Endothelial cell of umbilical vein (primary cell): Measurements from ENCODE around the gene STK11IP. TPM values are rescaled to one million over a fixed set of nuclear protein-coding genes. Genes with fewer than 3 reads are reported as not detected.

Source experiments
- BruUV-seq: library from RNA; stranded (reverse); fragments of 400-500 nt; replicated peaks from 2 replicates; lab custom pipeline; 2021; lab: Mats Ljungman, UMichigan
- CTCF ChIA-PET: fragments of 300-600, 350-600 bp; sonication (Branson Sonifier 250); formaldehyde crosslinking; loops from one replicate; lab custom pipeline; 2021; ENCODE audit warnings: antibody characterized with exemption, inconsistent platforms; lab: Charles Lee
- POLR2A ChIA-PET: fragments of 300-600, 350-600 bp; sonication (Branson Sonifier 250); formaldehyde crosslinking; loops from one replicate; lab custom pipeline; 2021; ENCODE audit warnings: antibody characterized with exemption, inconsistent platforms; lab: Charles Lee
- DNase-seq: peaks from one replicate; pipeline ENCODE4 v3.0.0-alpha.2; 2011; ENCODE audit warnings: low read depth, low spot score
- FAIRE-seq: peaks from 2 replicates; lab custom pipeline; 2011; peaks lifted over from hg19 to GRCh38; lab: Jason Lieb, UNC
- H2AFZ ChIP-seq: 2 replicates; pipeline ENCODE4 v1.6.0; 2012; ENCODE audit warnings: low read depth, low read length, control low read depth, inconsistent platforms
- H3K27ac ChIP-seq: 2 replicates; pipeline ENCODE4 v1.5.1; 2011; ENCODE audit warnings: low read depth, mild to moderate bottlenecking, control low read depth, low read length, moderate library complexity; ENCODE audit not compliant: insufficient read depth
- H3K27me3 ChIP-seq, 2 experiments: 2 replicates each; pipeline versions ENCODE4 v1.6.0 to v1.6.1; 2011; ENCODE audit warnings: low read length in 2 of 2, mixed read lengths in 1 of 2; ENCODE audit not compliant: control insufficient read depth in 2 of 2, insufficient read depth in 2 of 2
- H3K36me3 ChIP-seq, 2 experiments: 2 replicates in 1 of 2; 3 replicates in 1 of 2; pipeline ENCODE4 v1.5.1; 2011; ENCODE audit warnings: low read length in 2 of 2, mild to moderate bottlenecking in 1 of 2, moderate library complexity in 1 of 2; ENCODE audit not compliant: control insufficient read depth in 2 of 2, insufficient read depth in 2 of 2; ENCODE audit errors: extremely low read depth in 1 of 2
- H3K4me1 ChIP-seq: 3 replicates; pipeline ENCODE4 v1.5.1; 2011; ENCODE audit warnings: mild to moderate bottlenecking, low read length; ENCODE audit not compliant: control insufficient read depth, insufficient read depth; ENCODE audit errors: extremely low read depth
- H3K4me2 ChIP-seq: 2 replicates; pipeline ENCODE4 v1.6.1; 2011; ENCODE audit warnings: low read length, control low read depth, mixed read lengths; ENCODE audit not compliant: insufficient read depth
- H3K4me3 ChIP-seq, 3 experiments: fragments of 200-600 bp in 1 of 3; sonication (generic), shearing (Covaris generic) in 1 of 3; replicated peaks in 1 of 3; 2 replicates each; pipeline ENCODE4 v1.5.1; 2011 to 2016; ENCODE audit warnings: control low read depth in 3 of 3, low read length in 3 of 3, mild to moderate bottlenecking in 2 of 3, inconsistent platforms in 1 of 3, low read depth in 1 of 3, moderate library complexity in 1 of 3; ENCODE audit not compliant: insufficient read depth in 1 of 3
- H3K79me2 ChIP-seq: 2 replicates; pipeline ENCODE4 v1.6.0; 2012; ENCODE audit warnings: low read length, inconsistent platforms; ENCODE audit not compliant: control insufficient read depth, insufficient read depth
- H3K9ac ChIP-seq: replicated peaks from 2 replicates; pipeline ENCODE3; 2011; ENCODE audit warnings: low read length, control low read depth; ENCODE audit not compliant: insufficient read depth; ENCODE audit errors: extremely low read depth
- H3K9me1 ChIP-seq: replicated peaks from 3 replicates; pipeline ENCODE4 v1.6.0; 2011; ENCODE audit warnings: mild to moderate bottlenecking, low read length; ENCODE audit not compliant: control insufficient read depth, insufficient read depth; ENCODE audit errors: extremely low read depth
- H3K9me3 ChIP-seq: replicated peaks from 2 replicates; pipeline ENCODE4 v1.5.1; 2012; ENCODE audit warnings: low read length, inconsistent platforms; ENCODE audit not compliant: control insufficient read depth, insufficient read depth
- H4K20me1 ChIP-seq: replicated peaks from 2 replicates; pipeline ENCODE3; 2011; ENCODE audit warnings: mild to moderate bottlenecking, low read length; ENCODE audit not compliant: control insufficient read depth, insufficient read depth; ENCODE audit errors: extremely low read depth
- GATA2 ChIP-seq: IDR thresholded peaks from 2 replicates; pipeline ENCODE4 v1.7.0; 2011; ENCODE audit warnings: low read depth, mild to moderate bottlenecking, moderate library complexity, mixed read lengths, low read length; ENCODE audit not compliant: insufficient read length, insufficient read depth
- MYC ChIP-seq: IDR thresholded peaks from one replicate; pipeline ENCODE4 v1.6.1; 2011; ENCODE audit warnings: mild to moderate bottlenecking, low read depth, low read length
- POLR2A ChIP-seq: IDR thresholded peaks from 2 replicates; pipeline ENCODE4 v1.6.1; 2012; ENCODE audit warnings: low read depth, mild to moderate bottlenecking, control low read depth, low read length
- POLR2AphosphoS5 ChIP-seq: IDR thresholded peaks from 2 replicates; pipeline ENCODE4 v1.6.1; 2012; ENCODE audit warnings: low read depth, mild to moderate bottlenecking, control low read depth, low read length, moderate library complexity; ENCODE audit not compliant: insufficient read depth
- dilution Hi-C: fragments of 300-500 bp; cut with MboI; formaldehyde crosslinking; loops from one replicate; pipeline ENCODE4 v1.15.0; 2019; ENCODE audit warnings: low sequenced_read_pairs; ENCODE audit not compliant: extremely low pct_ligation_motif_present
- intact Hi-C: fragments of 100-400 bp; cut with micrococcal nuclease; formaldehyde crosslinking; loops from one replicate; pipeline ENCODE4 v1.10.0; 2022
- polyA plus RNA-seq, 4 experiments: library from polyadenylated mRNA; depleted of rRNA in 3 of 4; stranded (reverse) in 3 of 4; unstranded in 1 of 4; fragments of >200 nt; gene quantifications; 2 replicates each; pipeline versions ENCODE4 v1.2.1 to v1.2.3, GENCODE V29; 2011 to 2012; ENCODE audit warnings: missing spikeins in 1 of 4
- total RNA-seq: library from RNA; stranded (reverse); gene quantifications from 2 replicates; pipeline ENCODE4 v1.2.3, GENCODE V29; 2021
- TF ChIP-seq, protein P1 (sequence below): IDR thresholded peaks from 2 replicates; pipeline ENCODE4 v1.6.1; 2011; ENCODE audit not compliant: insufficient read depth, insufficient read length
- TF ChIP-seq, protein P2 (sequence below), 2 donors: IDR thresholded peaks; 1 replicate in 1 of 2; 2 replicates in 1 of 2; pipeline ENCODE4 v1.5.1; 2011; ENCODE audit warnings: low read length in 2 of 2, mild to moderate bottlenecking in 2 of 2, moderate library complexity in 2 of 2, control low read depth in 1 of 2, inconsistent platforms in 1 of 2, low read depth in 1 of 2; ENCODE audit not compliant: insufficient read depth in 1 of 2; ENCODE audit errors: extremely low read depth in 1 of 2

STK11IP gene
- total and polyA plus RNA-seq, 2 donors (not counting 3 experiments of a cell fraction or from before 2014, with no cell fraction given): 17.7 to 19.2 TPM

DNA sequence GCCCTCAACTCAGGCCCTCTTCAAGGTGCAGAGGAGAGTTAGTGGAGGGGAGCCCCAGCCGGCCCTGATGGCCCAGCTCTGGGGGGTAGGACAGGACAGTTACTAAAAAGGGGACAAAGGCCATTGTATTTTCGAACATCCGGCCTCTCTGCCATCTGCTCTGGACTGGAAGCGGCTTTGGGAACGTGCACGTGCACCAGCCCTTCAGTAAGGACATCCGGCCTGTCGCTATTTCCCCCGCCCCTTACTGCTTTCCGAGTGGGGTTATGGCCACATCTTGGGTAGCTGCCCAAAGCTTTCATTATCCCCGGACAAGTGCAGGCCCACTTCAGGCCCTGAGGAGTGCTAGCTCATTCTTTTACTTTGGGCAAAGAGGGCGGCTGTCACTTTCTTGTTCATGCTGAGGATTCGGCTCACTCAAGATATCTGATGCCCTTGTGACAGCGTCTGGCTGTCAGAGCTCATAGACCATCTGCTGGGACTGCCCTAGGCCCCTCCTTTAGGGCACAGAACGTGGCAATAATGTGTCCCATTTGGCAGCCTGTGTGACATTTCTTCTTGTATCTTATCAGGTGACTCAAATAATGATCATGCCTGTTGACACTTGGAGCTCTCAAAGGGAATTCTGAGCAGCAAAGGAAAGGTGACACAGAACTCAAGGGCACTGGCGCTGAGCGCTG, 47.3 kb downstream of the STK11IP start:
- ChIA-PET CTCF (interaction anchor here (1.0 to 5.4 kb wide), 5 partner anchors 45 to 1929 kb away, joined by 3 to 47 read pairs (median 5); no protein-coding TSS in a partner anchor), POLR2A (no interaction called here)
- Histone ChIP-seq H2AFZ (no peak overlapping the region), H3K36me3 (no peaks in the 10 kb centered on the region), H3K27me3 (peaks cover 3 to 6% of the 10 kb centered on the region in 2 experiments), H3K79me2 (no peaks in the 10 kb centered on the region), H3K4me2 (no peak overlapping the region), H3K9me3 (no peaks in the 10 kb centered on the region), H3K4me3 (no peak overlapping the region), H3K9ac (no peak overlapping the region), H3K27ac (no peak overlapping the region), H3K4me1 (no peaks in the 10 kb centered on the region), H3K9me1 (no peaks in the 10 kb centered on the region), H4K20me1 (no peaks in the 10 kb centered on the region)
- no peak for FAIRE-seq
- DNase-seq: no peak
- BruUV-seq: no TSS peak
- intact Hi-C loops (no loop called here), dilution Hi-C loops (no loop called here)
- TF ChIP-seq POLR2A (no peak), POLR2AphosphoS5 (no peak), MYC (no peak), GATA2 (no peak)
- TF ChIP-seq, protein P1, sequence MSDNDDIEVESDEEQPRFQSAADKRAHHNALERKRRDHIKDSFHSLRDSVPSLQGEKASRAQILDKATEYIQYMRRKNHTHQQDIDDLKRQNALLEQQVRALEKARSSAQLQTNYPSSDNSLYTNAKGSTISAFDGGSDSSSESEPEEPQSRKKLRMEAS: no peak
- TF ChIP-seq, protein P2, sequence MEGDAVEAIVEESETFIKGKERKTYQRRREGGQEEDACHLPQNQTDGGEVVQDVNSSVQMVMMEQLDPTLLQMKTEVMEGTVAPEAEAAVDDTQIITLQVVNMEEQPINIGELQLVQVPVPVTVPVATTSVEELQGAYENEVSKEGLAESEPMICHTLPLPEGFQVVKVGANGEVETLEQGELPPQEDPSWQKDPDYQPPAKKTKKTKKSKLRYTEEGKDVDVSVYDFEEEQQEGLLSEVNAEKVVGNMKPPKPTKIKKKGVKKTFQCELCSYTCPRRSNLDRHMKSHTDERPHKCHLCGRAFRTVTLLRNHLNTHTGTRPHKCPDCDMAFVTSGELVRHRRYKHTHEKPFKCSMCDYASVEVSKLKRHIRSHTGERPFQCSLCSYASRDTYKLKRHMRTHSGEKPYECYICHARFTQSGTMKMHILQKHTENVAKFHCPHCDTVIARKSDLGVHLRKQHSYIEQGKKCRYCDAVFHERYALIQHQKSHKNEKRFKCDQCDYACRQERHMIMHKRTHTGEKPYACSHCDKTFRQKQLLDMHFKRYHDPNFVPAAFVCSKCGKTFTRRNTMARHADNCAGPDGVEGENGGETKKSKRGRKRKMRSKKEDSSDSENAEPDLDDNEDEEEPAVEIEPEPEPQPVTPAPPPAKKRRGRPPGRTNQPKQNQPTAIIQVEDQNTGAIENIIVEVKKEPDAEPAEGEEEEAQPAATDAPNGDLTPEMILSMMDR (IDR thresholded peaks at IDR 0.05; ENCODE audit: extremely low read depth in 1 of 2, insufficient read depth in 1 of 2, low read depth in 1 of 2, low read length in 2 of 2): no peak
